Measurements from ENCODE around the gene KCNK4.

The KCNK4 gene

GRCh38 chr11:64252003-64252872 is 38.9 kb upstream of the KCNK4 start:
- Histone ChIP-seq H3K4ac (ENCODE audit: low read depth, low read length) (peak overlapping the region; percentile 81), H3K18ac (ENCODE audit: low read length) (peak overlapping the region; percentile 76), H3K4me1 (ENCODE audit: control insufficient read depth in 1 of 2, insufficient read depth in 2 of 2, low read length in 2 of 2) (peaks cover 8 to 16% of the 10 kb centered on the region in 2 experiments), H4K91ac (ENCODE audit: low read depth, low read length) (peak overlapping the region; percentile 74), H2AFZ (ENCODE audit: insufficient read depth, low read length, poor library complexity) (peak overlapping the region; percentile 21), H3K79me1 (ENCODE audit: low read length) (peaks cover 19% of the 10 kb centered on the region), H3K14ac (ENCODE audit: low read length) (peak overlapping the region; percentile 4), H3K27ac (ENCODE audit: low read depth, low read length) (no peak overlapping the region), H2AK5ac (ENCODE audit: low read length) (peak overlapping the region; percentile 77), H4K8ac (ENCODE audit: low read depth, low read length) (peak overlapping the region; percentile 83), H4K12ac (ENCODE audit: low read depth, low read length) (peak overlapping the region; percentile 65), H2BK120ac (ENCODE audit: insufficient read depth, low read length, poor library complexity) (peak overlapping the region; percentile 48), H3K23ac (ENCODE audit: low read length) (no peak overlapping the region), H3K9me3 (ENCODE audit: insufficient read depth, low read depth, low read length) (no peaks in the 10 kb centered on the region), H3K27me3 (ENCODE audit: insufficient read depth, low read length) (no peaks in the 10 kb centered on the region), H3K4me2 (ENCODE audit: low read length) (peak overlapping the region; percentile 85), H3K79me2 (ENCODE audit: control insufficient read depth, insufficient read depth, low read length, poor library complexity) (peaks cover 9% of the 10 kb centered on the region), H3K36me3 (ENCODE audit: control insufficient read depth in 1 of 2, insufficient read depth in 2 of 2, low read length in 2 of 2) (peaks cover 25 to 33% of the 10 kb centered on the region in 2 experiments), H3K4me3 (ENCODE audit: low read depth, low read length) (peak overlapping the region; percentile 79), H3K9ac (ENCODE audit: low read length) (peak overlapping the region; percentile 82), H2BK5ac (ENCODE audit: low read depth, low read length, poor library complexity) (peak overlapping the region; percentile 0), H2BK12ac (ENCODE audit: low read length) (peak overlapping the region; percentile 50)
- no CpG with 5 or more reads among the region's 23 CpGs for WGBS (ENCODE audit: extremely low coverage, insufficient coverage, insufficient read length)
- peak in 1 of 2 donors; percentile 54 for DNase-seq

- Histone ChIP-seq H2BK12ac (ENCODE audit: low read length) (no peak overlapping the region), H2AFZ (ENCODE audit: insufficient read depth, low read length, poor library complexity) (no peak overlapping the region)
These were observed 38.1 kb upstream of the KCNK4 start for GRCh38 chr11:64253043-64253442.

GRCh38 chr11:64253481-64253880 is 37.6 kb upstream of the KCNK4 start:
- no CpG with 5 or more reads among the region's 5 CpGs for WGBS (ENCODE audit: extremely low coverage, insufficient coverage, insufficient read length)
- H3K4ac ChIP-seq (ENCODE audit: low read depth, low read length): no peak overlapping the region
- peaks cover 9% of the 10 kb centered on the region for H3K79me2 ChIP-seq (ENCODE audit: control insufficient read depth, insufficient read depth, low read length, poor library complexity)

More at GRCh38 chr11:64253043-64253442, 38.1 kb upstream of the KCNK4 start:
- DNase-seq: no peak
- H3K14ac ChIP-seq (ENCODE audit: low read length): no peak overlapping the region
- peak overlapping the region; percentile 12 for H3K18ac ChIP-seq (ENCODE audit: low read length)
- H3K4ac ChIP-seq (ENCODE audit: low read depth, low read length): no peak overlapping the region
- H3K27ac ChIP-seq (ENCODE audit: low read depth, low read length): no peak overlapping the region
- WGBS (ENCODE audit: extremely low coverage, insufficient coverage, insufficient read length): no CpG with 5 or more reads among the region's 8 CpGs
- H4K91ac ChIP-seq (ENCODE audit: low read depth, low read length): no peak overlapping the region
- no peaks in the 10 kb centered on the region for H3K27me3 ChIP-seq (ENCODE audit: insufficient read depth, low read length)
- H4K8ac ChIP-seq (ENCODE audit: low read depth, low read length): no peak overlapping the region
- H3K23ac ChIP-seq (ENCODE audit: low read length): no peak overlapping the region
- peaks cover 30 to 35% of the 10 kb centered on the region in 2 experiments for H3K36me3 ChIP-seq (ENCODE audit: control insufficient read depth in 1 of 2, insufficient read depth in 2 of 2, low read length in 2 of 2)
- H3K79me1 ChIP-seq (ENCODE audit: low read length): peaks cover 15% of the 10 kb centered on the region
- H3K4me2 ChIP-seq (ENCODE audit: low read length): peak overlapping the region; percentile 85
- peaks cover 9% of the 10 kb centered on the region for H3K79me2 ChIP-seq (ENCODE audit: control insufficient read depth, insufficient read depth, low read length, poor library complexity)
- H3K9ac ChIP-seq (ENCODE audit: low read length): no peak overlapping the region
- no peak overlapping the region for H3K4me3 ChIP-seq (ENCODE audit: low read depth, low read length)
- no peak overlapping the region for H2BK5ac ChIP-seq (ENCODE audit: low read depth, low read length, poor library complexity)
- H2BK120ac ChIP-seq (ENCODE audit: insufficient read depth, low read length, poor library complexity): no peak overlapping the region
- no peak overlapping the region for H2AK5ac ChIP-seq (ENCODE audit: low read length)
- H4K12ac ChIP-seq (ENCODE audit: low read depth, low read length): no peak overlapping the region
- H3K4me1 ChIP-seq (ENCODE audit: control insufficient read depth in 1 of 2, insufficient read depth in 2 of 2, low read length in 2 of 2): peaks cover 8 to 12% of the 10 kb centered on the region in 2 experiments
- H3K9me3 ChIP-seq (ENCODE audit: insufficient read depth, low read depth, low read length): no peaks in the 10 kb centered on the region

DNA sequence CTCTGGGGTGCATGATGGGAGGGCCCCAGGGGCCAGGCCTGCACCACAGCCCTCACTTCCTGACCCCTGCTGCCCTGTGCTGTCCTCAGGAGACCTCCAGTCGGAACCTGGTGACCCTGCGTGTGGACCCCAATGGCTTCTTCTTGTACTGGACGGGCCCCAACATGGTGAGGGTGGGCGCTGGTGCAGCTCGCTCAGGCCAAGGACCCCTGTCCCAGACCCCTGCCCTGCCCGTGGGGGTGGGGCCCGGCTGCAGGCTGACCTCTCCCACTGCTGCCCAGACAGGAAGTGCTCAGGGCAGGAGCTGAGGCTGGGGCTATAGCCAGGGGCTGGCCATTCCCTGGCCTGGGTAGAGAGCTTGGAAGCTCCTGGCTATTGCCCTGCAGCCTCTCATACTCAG is 36.8 kb upstream of the KCNK4 start:
- H3K79me2 ChIP-seq (ENCODE audit: control insufficient read depth, insufficient read depth, low read length, poor library complexity): peaks cover 9% of the 10 kb centered on the region
- H4K8ac ChIP-seq (ENCODE audit: low read depth, low read length): no peak overlapping the region
- no peak overlapping the region for H3K18ac ChIP-seq (ENCODE audit: low read length)
- no peak overlapping the region for H3K23ac ChIP-seq (ENCODE audit: low read length)
- no peak overlapping the region for H3K4me2 ChIP-seq (ENCODE audit: low read length)
- DNase-seq: no peak
- no peak overlapping the region for H3K9ac ChIP-seq (ENCODE audit: low read length)
- H3K27ac ChIP-seq (ENCODE audit: low read depth, low read length): no peak overlapping the region
- no peak overlapping the region for H3K14ac ChIP-seq (ENCODE audit: low read length)
- H3K4me1 ChIP-seq (ENCODE audit: control insufficient read depth in 1 of 2, insufficient read depth in 2 of 2, low read length in 2 of 2): peaks cover 8 to 12% of the 10 kb centered on the region in 2 experiments
- H2BK120ac ChIP-seq (ENCODE audit: insufficient read depth, low read length, poor library complexity): no peak overlapping the region
- H4K91ac ChIP-seq (ENCODE audit: low read depth, low read length): no peak overlapping the region
- peaks cover 43 to 48% of the 10 kb centered on the region in 2 experiments for H3K36me3 ChIP-seq (ENCODE audit: control insufficient read depth in 1 of 2, insufficient read depth in 2 of 2, low read length in 2 of 2)
- no peak overlapping the region for H2BK5ac ChIP-seq (ENCODE audit: low read depth, low read length, poor library complexity)
- H3K27me3 ChIP-seq (ENCODE audit: insufficient read depth, low read length): no peaks in the 10 kb centered on the region
- H3K79me1 ChIP-seq (ENCODE audit: low read length): peaks cover 15% of the 10 kb centered on the region
- H2AFZ ChIP-seq (ENCODE audit: insufficient read depth, low read length, poor library complexity): no peak overlapping the region
- peaks cover 2% of the 10 kb centered on the region for H3K9me3 ChIP-seq (ENCODE audit: insufficient read depth, low read depth, low read length)
- WGBS (ENCODE audit: extremely low coverage, insufficient coverage, insufficient read length): no CpG with 5 or more reads among the region's 7 CpGs
- H3K4ac ChIP-seq (ENCODE audit: low read depth, low read length): no peak overlapping the region
- no peak overlapping the region for H4K12ac ChIP-seq (ENCODE audit: low read depth, low read length)
- H3K4me3 ChIP-seq (ENCODE audit: low read depth, low read length): no peak overlapping the region
- H2BK12ac ChIP-seq (ENCODE audit: low read length): no peak overlapping the region
- no peak overlapping the region for H2AK5ac ChIP-seq (ENCODE audit: low read length)

More at GRCh38 chr11:64253481-64253880, 37.6 kb upstream of the KCNK4 start:
- peaks cover 1% of the 10 kb centered on the region for H3K9me3 ChIP-seq (ENCODE audit: insufficient read depth, low read depth, low read length)
- H4K91ac ChIP-seq (ENCODE audit: low read depth, low read length): no peak overlapping the region
- H3K23ac ChIP-seq (ENCODE audit: low read length): no peak overlapping the region
- no peak overlapping the region for H2BK120ac ChIP-seq (ENCODE audit: insufficient read depth, low read length, poor library complexity)
- no peaks in the 10 kb centered on the region for H3K27me3 ChIP-seq (ENCODE audit: insufficient read depth, low read length)
- H3K18ac ChIP-seq (ENCODE audit: low read length): no peak overlapping the region
- H4K12ac ChIP-seq (ENCODE audit: low read depth, low read length): no peak overlapping the region
- no peak for DNase-seq
- H3K4me3 ChIP-seq (ENCODE audit: low read depth, low read length): no peak overlapping the region
- peaks cover 15% of the 10 kb centered on the region for H3K79me1 ChIP-seq (ENCODE audit: low read length)
- peaks cover 35 to 39% of the 10 kb centered on the region in 2 experiments for H3K36me3 ChIP-seq (ENCODE audit: control insufficient read depth in 1 of 2, insufficient read depth in 2 of 2, low read length in 2 of 2)
- peaks cover 8 to 12% of the 10 kb centered on the region in 2 experiments for H3K4me1 ChIP-seq (ENCODE audit: control insufficient read depth in 1 of 2, insufficient read depth in 2 of 2, low read length in 2 of 2)
- no peak overlapping the region for H2AK5ac ChIP-seq (ENCODE audit: low read length)
- no peak overlapping the region for H2AFZ ChIP-seq (ENCODE audit: insufficient read depth, low read length, poor library complexity)
- H4K8ac ChIP-seq (ENCODE audit: low read depth, low read length): no peak overlapping the region
- H3K4me2 ChIP-seq (ENCODE audit: low read length): no peak overlapping the region
- H3K14ac ChIP-seq (ENCODE audit: low read length): no peak overlapping the region
- H2BK5ac ChIP-seq (ENCODE audit: low read depth, low read length, poor library complexity): no peak overlapping the region
- H3K27ac ChIP-seq (ENCODE audit: low read depth, low read length): no peak overlapping the region
- no peak overlapping the region for H3K9ac ChIP-seq (ENCODE audit: low read length)
- H2BK12ac ChIP-seq (ENCODE audit: low read length): no peak overlapping the region
